ENCODE results near the gene FASTKD3.

GRCh38 chr5:7822449-7822848 lies 46.4 kb downstream of the FASTKD3 start:
- TF ChIP-seq, protein P1, sequence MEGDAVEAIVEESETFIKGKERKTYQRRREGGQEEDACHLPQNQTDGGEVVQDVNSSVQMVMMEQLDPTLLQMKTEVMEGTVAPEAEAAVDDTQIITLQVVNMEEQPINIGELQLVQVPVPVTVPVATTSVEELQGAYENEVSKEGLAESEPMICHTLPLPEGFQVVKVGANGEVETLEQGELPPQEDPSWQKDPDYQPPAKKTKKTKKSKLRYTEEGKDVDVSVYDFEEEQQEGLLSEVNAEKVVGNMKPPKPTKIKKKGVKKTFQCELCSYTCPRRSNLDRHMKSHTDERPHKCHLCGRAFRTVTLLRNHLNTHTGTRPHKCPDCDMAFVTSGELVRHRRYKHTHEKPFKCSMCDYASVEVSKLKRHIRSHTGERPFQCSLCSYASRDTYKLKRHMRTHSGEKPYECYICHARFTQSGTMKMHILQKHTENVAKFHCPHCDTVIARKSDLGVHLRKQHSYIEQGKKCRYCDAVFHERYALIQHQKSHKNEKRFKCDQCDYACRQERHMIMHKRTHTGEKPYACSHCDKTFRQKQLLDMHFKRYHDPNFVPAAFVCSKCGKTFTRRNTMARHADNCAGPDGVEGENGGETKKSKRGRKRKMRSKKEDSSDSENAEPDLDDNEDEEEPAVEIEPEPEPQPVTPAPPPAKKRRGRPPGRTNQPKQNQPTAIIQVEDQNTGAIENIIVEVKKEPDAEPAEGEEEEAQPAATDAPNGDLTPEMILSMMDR (IDR thresholded peaks at IDR 0.05; ENCODE audit: poor library complexity, severe bottlenecking): no peak
- TF ChIP-seq SMC3 (conservative IDR thresholded peaks at IDR 0.05; ENCODE audit: poor library complexity): no peak
- TF ChIP-seq EZH2 (IDR thresholded peaks at IDR 0.05; ENCODE audit: borderline replicate concordance, insufficient read depth, low read length, poor library complexity, severe bottlenecking): no peak
- TF ChIP-seq RAD21 (conservative IDR thresholded peaks at IDR 0.05): no peak
